GM12891 (cell line): ENCODE data around the gene MVD.

Experiments
- POLR2A ChIP-seq: IDR thresholded peaks from 2 replicates; pipeline ENCODE4 v1.6.1; 2011; ENCODE audit warnings: low read depth, low read length, control low read depth
- POLR2AphosphoS5 ChIP-seq: IDR thresholded peaks from 2 replicates; pipeline ENCODE4 v1.6.1; 2011; ENCODE audit warnings: low read depth, low read length, control low read depth
- POU2F2 ChIP-seq: IDR thresholded peaks from 2 replicates; pipeline ENCODE4 v1.6.1; 2011; ENCODE audit warnings: low read depth, mild to moderate bottlenecking, control low read depth, low read length, moderate library complexity
- SPI1 ChIP-seq: IDR thresholded peaks from 2 replicates; pipeline ENCODE4 v1.6.1; 2011; ENCODE audit warnings: low read depth, low read length, control low read depth
- TAF1 ChIP-seq: IDR thresholded peaks from 2 replicates; pipeline ENCODE4 v1.6.1; 2011; ENCODE audit warnings: low read depth, low read length, control low read depth

DNA sequence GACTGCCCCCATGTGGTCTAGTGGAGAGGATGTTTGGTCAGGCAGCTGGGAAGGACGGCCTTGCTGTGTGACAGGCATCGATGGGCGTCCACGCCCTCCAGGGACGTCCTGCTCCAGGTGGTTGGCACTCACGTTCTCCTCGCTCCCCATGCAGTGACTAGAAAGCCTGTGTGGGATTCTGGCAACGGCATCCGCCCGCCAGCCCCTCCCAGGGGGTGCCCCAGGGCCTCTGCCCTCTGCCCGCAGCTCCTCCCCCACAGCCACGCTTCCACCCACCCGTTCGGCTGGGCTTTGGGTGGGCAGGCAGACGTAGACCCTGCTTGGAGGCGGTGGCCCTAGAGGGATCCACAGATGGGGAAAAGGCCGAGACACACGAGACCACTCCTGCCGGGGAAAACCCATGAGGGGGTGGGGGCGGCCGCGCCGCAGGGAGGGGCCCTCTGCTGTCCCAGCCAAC, 29.2 kb downstream of the MVD start:
- TF ChIP-seq POLR2A (no peak), POLR2AphosphoS5 (no peak), SPI1 (no peak), POU2F2 (no peak), TAF1 (no peak)
